ENCODE measurements around the gene ADARB1. TPM values are rescaled to one million over a fixed set of nuclear protein-coding genes. Genes with fewer than 3 reads are reported as not detected.
A peak's percentile ranks its signal among the peaks of the same experiment; 100 is the strongest.

Gene ADARB1
- total RNA-seq, 1 experiment from 2014 or later, result 15.8 TPM

GRCh38 chr21:45051580-45052434 is 22.6 kb upstream of the ADARB1 start:
- Histone ChIP-seq H2BK15ac (ENCODE audit: low read depth, low read length) (no peak overlapping the region), H2BK120ac (ENCODE audit: low read depth, low read length, poor library complexity, severe bottlenecking) (no peak overlapping the region), H2BK5ac (ENCODE audit: insufficient read length, low read length) (no peak overlapping the region), H4K20me1 (ENCODE audit: control insufficient read depth, insufficient read depth, insufficient read length) (no peaks in the 10 kb centered on the region), H3K23ac (ENCODE audit: insufficient read length, low read depth, low read length) (no peak overlapping the region), H2BK20ac (ENCODE audit: low read depth, low read length, poor library complexity, severe bottlenecking) (no peak overlapping the region), H3K4me1 (ENCODE audit: insufficient read depth, low read length) (no peaks in the 10 kb centered on the region; the same call in 1 of the 2 replicates), H3K4me2 (ENCODE audit: insufficient read depth, insufficient read length, low read length) (no peak overlapping the region), H3K14ac (ENCODE audit: insufficient read depth, low read length) (0 out of 2 replicates have a peak overlapping the region, but pooled peaks have one; percentile 69), H2AK5ac (ENCODE audit: insufficient read length, low read length) (no peak overlapping the region), H2BK12ac (ENCODE audit: insufficient read length, low read depth, low read length) (no peak overlapping the region), H3K9ac (ENCODE audit: extremely low read depth, insufficient read length, low read length) (no peak overlapping the region), H4K5ac (ENCODE audit: insufficient read length, low read depth, low read length) (no peak overlapping the region), H3K27me3 (ENCODE audit: insufficient read depth, low read length) (no peaks in the 10 kb centered on the region; the same call in 1 of the 2 replicates), H2AFZ (ENCODE audit: low read length) (no peak overlapping the region), H4K8ac (replicated peaks; ENCODE audit: insufficient read length, low read depth, low read length) (no peak overlapping the region), H3K23me2 (ENCODE audit: insufficient read length, low read depth, low read length, poor library complexity, severe bottlenecking) (no peaks in the 10 kb centered on the region), H3K9me3 (ENCODE audit: control insufficient read depth, low read depth, low read length) (no peaks in the 10 kb centered on the region), H3K27ac (ENCODE audit: insufficient read length, low read depth, low read length) (no peak overlapping the region), H3K79me2 (ENCODE audit: insufficient read depth, low read length) (no peaks in the 10 kb centered on the region), H3K56ac (ENCODE audit: insufficient read length, low read depth, low read length) (no peak overlapping the region), H3K79me1 (ENCODE audit: insufficient read depth, low read depth, low read length, poor library complexity, severe bottlenecking) (no peaks in the 10 kb centered on the region), H3K4ac (ENCODE audit: low read depth, low read length) (no peak overlapping the region), H4K91ac (ENCODE audit: insufficient read length, low read depth, low read length) (no peak overlapping the region), H3K18ac (ENCODE audit: insufficient read length, low read depth, low read length) (no peak overlapping the region), H3T11ph (ENCODE audit: low read length) (no peak overlapping the region)
- TF ChIP-seq, protein P1, sequence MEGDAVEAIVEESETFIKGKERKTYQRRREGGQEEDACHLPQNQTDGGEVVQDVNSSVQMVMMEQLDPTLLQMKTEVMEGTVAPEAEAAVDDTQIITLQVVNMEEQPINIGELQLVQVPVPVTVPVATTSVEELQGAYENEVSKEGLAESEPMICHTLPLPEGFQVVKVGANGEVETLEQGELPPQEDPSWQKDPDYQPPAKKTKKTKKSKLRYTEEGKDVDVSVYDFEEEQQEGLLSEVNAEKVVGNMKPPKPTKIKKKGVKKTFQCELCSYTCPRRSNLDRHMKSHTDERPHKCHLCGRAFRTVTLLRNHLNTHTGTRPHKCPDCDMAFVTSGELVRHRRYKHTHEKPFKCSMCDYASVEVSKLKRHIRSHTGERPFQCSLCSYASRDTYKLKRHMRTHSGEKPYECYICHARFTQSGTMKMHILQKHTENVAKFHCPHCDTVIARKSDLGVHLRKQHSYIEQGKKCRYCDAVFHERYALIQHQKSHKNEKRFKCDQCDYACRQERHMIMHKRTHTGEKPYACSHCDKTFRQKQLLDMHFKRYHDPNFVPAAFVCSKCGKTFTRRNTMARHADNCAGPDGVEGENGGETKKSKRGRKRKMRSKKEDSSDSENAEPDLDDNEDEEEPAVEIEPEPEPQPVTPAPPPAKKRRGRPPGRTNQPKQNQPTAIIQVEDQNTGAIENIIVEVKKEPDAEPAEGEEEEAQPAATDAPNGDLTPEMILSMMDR (conservative IDR thresholded peaks at IDR 0.05), result no peak
- Mint-ChIP-seq H3K9me3 (peaks cover 8% of the 10 kb centered on the region in 2 experiments), H3K4me3 (peak overlapping the region in 1 of 2 experiments; percentile 37; a peak in 1 of 5 replicates), H3K27me3 (ENCODE audit: low read depth) (peaks cover 23% of the 10 kb centered on the region), H3K4me1 (peaks cover 33 to 39% of the 10 kb centered on the region in 2 experiments), H3K36me3 (ENCODE audit: insufficient read depth in 1 of 3, low read depth in 3 of 3) (peaks cover 0 to 7% (median 2%) of the 10 kb centered on the region in 3 experiments; a peak in 4 of 7 replicates), H3K27ac (no peak overlapping the region; a peak in 1 of 7 replicates)
- no peak for DNase-seq
- no CpG with 5 or more reads among the region's 24 CpGs for WGBS (ENCODE audit: extremely low coverage, insufficient read length, low lambda C conversion rate)
